BLaER1 treated with 17β-estradiol and CSF1 and Interleukin-3, amounts not matched to agents 10 nM and 100 nM (cell line): ENCODE measurements around the gene MDFIC2.
"Not testable (repeated sequence)": the region's sequence is repeated elsewhere in the genome, so short reads cannot be mapped to it uniquely, and the experiment has no call there.

Experiments
- H3K27ac ChIP-seq, 11 experiments: shearing (Covaris generic); formaldehyde crosslinking; 2 replicates each; pipeline ENCODE4 v1.8.1; 2022
- H3K27me3 ChIP-seq, 11 experiments: shearing (Covaris generic); formaldehyde crosslinking; 2 replicates each; pipeline ENCODE4 v1.8.1; 2022
- H3K36me3 ChIP-seq, 11 experiments: shearing (Covaris generic); formaldehyde crosslinking; 2 replicates each; pipeline ENCODE4 v1.8.1; 2022
- H3K4me1 ChIP-seq, 10 experiments: shearing (Covaris generic); formaldehyde crosslinking; 2 replicates each; pipeline ENCODE4 v1.8.1; 2022
- H3K4me2 ChIP-seq, 11 experiments: shearing (Covaris generic); formaldehyde crosslinking; 2 replicates each; pipeline ENCODE4 v1.8.1; 2022
- H3K4me3 ChIP-seq, 10 experiments: shearing (Covaris generic); formaldehyde crosslinking; 2 replicates each; pipeline ENCODE4 v1.8.1; 2022
- H3K9ac ChIP-seq, 11 experiments: shearing (Covaris generic); formaldehyde crosslinking; 2 replicates each; pipeline ENCODE4 v1.8.1; 2022
- H3K9me3 ChIP-seq, 11 experiments: shearing (Covaris generic); formaldehyde crosslinking; replicated peaks in 1 of 11; 2 replicates each; pipeline ENCODE4 v1.8.1; 2022
- H4K20me1 ChIP-seq, 11 experiments: shearing (Covaris generic); formaldehyde crosslinking; 2 replicates each; pipeline ENCODE4 v1.8.1; 2022
- Cebpa-rat ChIP-seq, 11 experiments: shearing (Covaris generic); IDR thresholded peaks; 2 replicates each; pipeline ENCODE4 v1.8.1; 2022

The MDFIC2 gene

DNA sequence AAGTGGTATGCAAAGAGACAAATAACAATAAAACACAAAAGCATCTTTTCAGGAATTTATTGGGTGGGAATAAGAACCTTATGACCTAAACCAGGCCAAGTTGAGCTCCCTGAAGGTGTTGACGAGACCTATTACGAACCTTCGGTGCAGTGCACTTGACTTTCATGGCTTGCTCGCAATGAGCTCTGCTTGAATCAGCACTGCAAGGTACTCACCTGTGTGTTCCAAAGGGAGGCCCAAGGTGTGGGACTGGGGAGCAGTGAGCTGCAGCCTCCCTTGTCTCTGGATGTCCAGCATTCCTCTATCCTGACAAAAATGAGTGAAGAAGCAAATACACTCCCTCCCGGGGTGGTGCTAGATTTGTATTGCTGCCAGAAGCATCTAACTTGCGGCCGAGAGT lies at the start of gene MDFIC2:
TSS of gene MDFIC2 (minus strand) at position 303 of the 400 bp plus-strand sequence. CDS start 665 bp downstream, outside the sequence.
- H3K27me3 ChIP-seq: no peaks in the 10 kb centered on the region
- H3K4me1 ChIP-seq: no peaks in the 10 kb centered on the region
- no peaks in the 10 kb centered on the region for H4K20me1 ChIP-seq
- H3K4me2 ChIP-seq: no peak within 1 kb of the TSS
- no peak within 1 kb of the TSS for H3K4me3 ChIP-seq
- no peak within 1 kb of the TSS for H3K27ac ChIP-seq
- no peaks in the 10 kb centered on the region for H3K36me3 ChIP-seq
- H3K9ac ChIP-seq: no peak within 1 kb of the TSS
- H3K9me3 ChIP-seq: no peaks in the 10 kb centered on the region
- TF ChIP-seq Cebpa-rat (IDR thresholded peaks at IDR 0.05): no peak

DNA sequence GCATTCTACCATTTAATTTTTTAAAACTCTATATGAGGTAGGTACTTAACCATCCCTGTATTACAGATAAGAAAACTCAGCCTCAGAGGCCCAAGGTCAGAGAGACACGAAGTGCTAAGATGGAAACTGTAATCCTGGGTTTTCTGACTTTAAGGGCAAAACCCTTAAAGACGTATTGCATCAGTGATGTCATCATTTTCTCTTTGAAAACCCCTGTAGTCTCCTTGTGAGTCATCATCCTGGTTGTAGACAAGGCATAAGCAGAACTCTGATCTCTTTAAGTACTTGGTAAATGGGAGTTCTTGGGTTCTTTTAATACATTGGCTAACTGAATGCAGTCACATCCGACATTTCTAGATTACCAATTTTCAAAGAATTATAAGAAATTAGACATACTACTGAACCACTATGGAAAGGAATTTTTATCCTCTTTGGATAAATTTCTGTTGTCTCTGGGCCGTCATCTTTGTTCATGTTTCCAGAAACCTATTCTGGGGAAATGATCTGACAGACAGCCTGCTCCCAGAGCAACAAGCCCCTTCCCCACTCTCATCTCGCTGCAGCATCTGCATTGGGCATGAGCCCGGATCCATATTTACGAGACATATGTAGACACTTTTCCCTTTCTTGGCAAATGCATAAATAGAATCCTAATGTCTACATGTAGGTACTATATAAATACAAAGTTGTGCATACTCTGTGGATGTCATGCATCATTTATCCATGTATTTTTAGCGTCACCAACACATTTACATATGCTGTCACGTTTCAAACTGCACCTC lies 48.7 kb upstream of the MDFIC2 start:
- Histone ChIP-seq H3K9ac (no peak overlapping the region), H3K36me3 (no peaks in the 10 kb centered on the region), H3K9me3 (peaks cover 12 to 23% (median 20%) of the 10 kb centered on the region in 11 experiments; a peak in 21 of 22 replicates), H3K27ac (no peak overlapping the region), H3K27me3 (no peaks in the 10 kb centered on the region), H3K4me3 (no peak overlapping the region), H4K20me1 (no peaks in the 10 kb centered on the region), H3K4me1 (peaks cover 0 to 8% (median 0%) of the 10 kb centered on the region in 10 experiments; a peak in 4 of 20 replicates), H3K4me2 (no peak overlapping the region; a peak in 1 of 22 replicates)
- no peak; a peak in 1 of 22 replicates for TF ChIP-seq Cebpa-rat (IDR thresholded peaks at IDR 0.05)

DNA sequence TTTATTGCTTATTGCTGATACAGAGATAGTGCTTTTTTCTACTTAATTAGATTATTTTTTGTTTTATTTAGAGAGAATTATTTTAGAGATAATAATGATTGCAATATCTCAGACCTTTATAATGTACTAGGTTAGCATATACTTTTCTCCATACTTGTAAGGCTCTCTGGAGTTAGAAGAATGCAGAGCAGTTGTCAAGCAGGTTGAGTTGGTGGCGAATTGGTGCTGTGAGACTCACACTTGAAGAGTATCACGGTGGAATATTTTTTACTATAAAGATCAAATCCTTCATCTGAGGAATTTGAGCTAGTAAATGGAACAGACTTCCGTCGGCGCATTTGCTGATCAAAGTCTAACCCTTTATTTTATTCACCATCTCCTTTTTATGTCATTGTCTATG lies 47.3 kb upstream of the MDFIC2 start:
- Histone ChIP-seq H3K27ac (no peak overlapping the region), H3K4me1 (peaks cover 0 to 8% (median 0%) of the 10 kb centered on the region in 10 experiments; a peak in 4 of 20 replicates), H3K27me3 (no peaks in the 10 kb centered on the region), H3K4me2 (no peak overlapping the region), H3K4me3 (no peak overlapping the region), H3K9me3 (peaks cover 8 to 12% (median 12%) of the 10 kb centered on the region in 11 experiments; a peak in 21 of 22 replicates), H3K36me3 (no peaks in the 10 kb centered on the region), H3K9ac (no peak overlapping the region), H4K20me1 (no peaks in the 10 kb centered on the region)
- no peak for TF ChIP-seq Cebpa-rat (IDR thresholded peaks at IDR 0.05)

DNA sequence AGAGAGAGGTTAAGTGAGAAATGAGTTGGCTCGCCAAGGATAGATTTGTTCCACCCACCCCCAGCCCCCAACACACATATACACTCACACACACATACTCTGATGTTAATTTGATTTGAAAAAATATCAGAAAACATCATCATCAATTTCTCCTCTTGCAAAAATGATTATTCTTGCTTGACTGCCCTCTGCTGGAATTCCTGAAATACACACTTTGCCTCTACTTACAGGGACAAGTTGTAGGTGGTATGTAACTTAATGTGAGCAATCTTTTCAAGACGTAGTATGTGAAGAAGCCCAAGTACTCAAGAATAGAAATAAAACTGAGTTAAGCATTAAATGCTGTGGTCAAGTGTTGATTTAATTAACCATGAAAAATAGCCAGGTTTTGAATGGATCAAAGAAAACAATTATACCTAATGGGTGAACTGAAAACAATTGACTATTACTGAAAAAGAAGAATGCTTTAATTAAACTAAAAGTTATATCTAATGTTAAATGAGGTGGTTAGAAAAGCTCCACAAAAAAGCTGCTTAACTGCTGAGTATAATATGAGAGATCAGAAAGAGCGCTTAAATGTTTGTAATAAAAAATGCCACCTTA lies 46.6 kb upstream of the MDFIC2 start:
- no peaks in the 10 kb centered on the region for H3K27me3 ChIP-seq
- H3K36me3 ChIP-seq: no peaks in the 10 kb centered on the region
- H3K27ac ChIP-seq: no peak overlapping the region
- TF ChIP-seq Cebpa-rat (IDR thresholded peaks at IDR 0.05): no peak
- H4K20me1 ChIP-seq: no peaks in the 10 kb centered on the region
- H3K4me1 ChIP-seq: peaks cover 0 to 8% (median 0%) of the 10 kb centered on the region in 10 experiments; a peak in 4 of 20 replicates
- no peak overlapping the region for H3K4me2 ChIP-seq
- peaks cover 2 to 6% (median 5%) of the 10 kb centered on the region in 11 experiments; a peak in 21 of 22 replicates for H3K9me3 ChIP-seq
- H3K9ac ChIP-seq: no peak overlapping the region
- H3K4me3 ChIP-seq: no peak overlapping the region

DNA sequence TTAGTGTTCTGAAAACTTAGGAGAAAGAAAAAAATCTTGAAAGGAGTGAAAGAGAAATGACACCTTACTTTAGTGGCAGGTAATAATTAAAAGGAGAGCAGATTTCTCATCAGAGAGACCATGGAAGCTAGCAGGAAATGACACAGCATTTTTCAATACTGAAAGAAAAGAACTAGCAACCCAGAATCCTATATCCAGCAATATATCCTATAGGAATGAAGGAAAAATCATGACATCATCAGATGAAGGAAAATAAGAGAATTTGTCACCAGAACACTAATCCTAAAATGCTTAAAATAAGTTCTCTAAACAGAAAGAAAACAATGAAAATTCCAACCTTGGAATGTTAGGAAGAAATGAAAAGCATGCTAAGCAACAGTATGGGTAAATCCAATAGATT lies 39.8 kb upstream of the MDFIC2 start:
- no peak for TF ChIP-seq Cebpa-rat (IDR thresholded peaks at IDR 0.05)
- H3K36me3 ChIP-seq: no peaks in the 10 kb centered on the region
- H3K4me3 ChIP-seq: no peak overlapping the region
- no peak overlapping the region for H3K4me2 ChIP-seq
- H3K27me3 ChIP-seq: no peaks in the 10 kb centered on the region
- no peaks in the 10 kb centered on the region for H4K20me1 ChIP-seq
- no peak overlapping the region for H3K9ac ChIP-seq
- H3K4me1 ChIP-seq: no peaks in the 10 kb centered on the region
- peaks cover 0 to 11% (median 5%) of the 10 kb centered on the region in 11 experiments; a peak in 7 of 22 replicates for H3K9me3 ChIP-seq
- no peak overlapping the region for H3K27ac ChIP-seq

DNA sequence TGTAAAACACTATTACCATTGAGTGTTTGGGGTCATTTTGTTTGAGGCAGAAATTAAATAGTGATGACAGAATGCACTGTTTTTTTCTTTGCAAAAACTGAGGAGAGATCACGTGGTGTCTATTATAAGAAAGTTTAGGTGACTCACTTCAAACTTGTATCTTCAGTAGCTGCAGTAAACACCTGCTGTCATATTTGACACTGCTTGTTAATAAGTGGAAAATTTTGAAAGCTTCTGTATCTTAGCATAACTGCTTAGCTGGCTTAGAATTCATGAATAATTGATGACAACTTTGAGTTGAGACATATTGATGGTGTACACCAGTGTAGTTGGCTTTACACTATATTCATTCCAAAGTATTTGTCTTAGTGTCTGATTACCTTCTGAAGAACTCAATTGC lies 29.7 kb upstream of the MDFIC2 start:
- Histone ChIP-seq H3K27me3 (no peaks in the 10 kb centered on the region), H3K4me1 (no peaks in the 10 kb centered on the region), H3K4me3 (no peak overlapping the region), H3K27ac (no peak overlapping the region), H3K4me2 (no peak overlapping the region), H3K9me3 (peaks cover 0 to 6% (median 0%) of the 10 kb centered on the region in 11 experiments; a peak in 2 of 22 replicates), H3K36me3 (no peaks in the 10 kb centered on the region), H4K20me1 (no peaks in the 10 kb centered on the region), H3K9ac (no peak overlapping the region)
- no peak for TF ChIP-seq Cebpa-rat (IDR thresholded peaks at IDR 0.05)

DNA sequence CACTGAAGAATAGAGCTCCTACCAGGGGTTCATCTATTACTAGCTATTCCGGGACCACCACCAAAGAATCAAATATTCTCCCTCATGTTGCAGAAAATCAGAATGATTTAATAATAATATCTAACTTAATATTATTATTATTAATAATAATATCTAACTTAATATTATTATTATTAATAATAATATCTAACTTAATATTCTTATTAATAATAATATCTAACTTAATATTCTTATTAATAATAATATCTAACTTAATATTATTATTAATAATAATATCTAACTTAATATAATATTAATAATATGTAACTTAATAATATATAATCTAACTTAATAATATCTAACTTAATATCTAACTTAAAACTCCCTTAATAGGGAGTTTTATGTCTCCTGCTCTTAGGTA lies 24.4 kb upstream of the MDFIC2 start:
- H3K9ac ChIP-seq, H3K4me2 ChIP-seq, H3K4me1 ChIP-seq, H3K9me3 ChIP-seq, H3K27me3 ChIP-seq, H3K36me3 ChIP-seq, H4K20me1 ChIP-seq, H3K27ac ChIP-seq, H3K4me3 ChIP-seq: not testable (repeated sequence)

DNA sequence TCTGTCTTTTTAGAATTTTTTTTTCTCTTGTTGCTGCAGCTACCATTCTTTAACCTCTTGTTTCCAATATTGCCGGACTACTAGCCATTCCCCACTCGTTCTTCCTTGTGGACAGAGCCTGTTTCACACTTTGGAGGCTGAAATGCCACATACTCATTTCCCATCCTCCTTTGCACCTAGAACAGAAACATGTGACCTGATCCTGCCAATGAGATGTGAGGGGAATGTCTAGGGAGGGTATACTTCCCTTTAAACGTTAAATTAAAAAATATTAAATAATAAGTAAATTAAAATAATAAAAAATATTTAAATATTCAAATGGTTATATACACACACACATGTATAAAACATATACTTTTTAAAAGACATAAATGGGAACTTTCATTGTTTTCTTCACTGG lies 20.6 kb upstream of the MDFIC2 start:
- no peak for TF ChIP-seq Cebpa-rat (IDR thresholded peaks at IDR 0.05)
- H3K27ac ChIP-seq: no peak overlapping the region
- no peak overlapping the region for H3K9ac ChIP-seq
- H3K36me3 ChIP-seq: no peaks in the 10 kb centered on the region
- H3K27me3 ChIP-seq: no peaks in the 10 kb centered on the region
- no peak overlapping the region for H3K4me2 ChIP-seq
- no peaks in the 10 kb centered on the region for H3K4me1 ChIP-seq
- no peak overlapping the region for H3K4me3 ChIP-seq
- peaks cover under 1 to 3% (median 2%) of the 10 kb centered on the region in 11 experiments; a peak in 11 of 22 replicates for H3K9me3 ChIP-seq
- no peaks in the 10 kb centered on the region for H4K20me1 ChIP-seq

DNA sequence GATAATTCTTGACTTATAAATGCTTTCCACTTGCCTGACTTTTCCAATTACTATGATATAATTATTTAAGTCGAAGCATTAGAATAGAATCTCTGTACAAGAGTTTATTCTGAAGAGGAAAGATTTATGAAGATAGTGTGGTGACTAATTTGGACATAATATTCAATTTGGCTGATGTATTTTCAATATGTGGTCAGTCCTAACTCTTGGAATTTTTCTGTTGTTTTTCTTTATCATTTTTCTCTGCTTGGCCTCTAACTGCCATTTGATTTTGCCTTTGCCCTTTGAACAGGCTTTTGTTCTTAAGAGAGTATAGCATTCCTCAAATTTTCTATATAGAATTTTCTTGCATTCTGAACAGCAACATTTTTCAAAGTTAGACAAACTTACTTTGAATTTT lies 2.6 kb upstream of the MDFIC2 start:
- Histone ChIP-seq H3K4me1 (no peaks in the 10 kb centered on the region), H3K4me2 (no peak overlapping the region), H3K27ac (no peak overlapping the region), H3K9ac (no peak overlapping the region), H3K4me3 (no peak overlapping the region), H3K36me3 (no peaks in the 10 kb centered on the region), H4K20me1 (no peaks in the 10 kb centered on the region), H3K27me3 (no peaks in the 10 kb centered on the region), H3K9me3 (0 out of 22 replicates have a peak, but pooled peaks cover 0 to 9% (median 0%) of the 10 kb centered on the region in 11 experiments)
- no peak for TF ChIP-seq Cebpa-rat (IDR thresholded peaks at IDR 0.05)
